NCI-H69 (cell line): ENCODE measurements around the gene FBXO39.
A peak's percentile ranks its signal among the peaks of the same experiment; 100 is the strongest.
"Not testable (repeated sequence)": the region's sequence is repeated elsewhere in the genome, so short reads cannot be mapped to it uniquely, and the experiment has no call there.

Experiments
- DNase-seq: peaks from one replicate; lab custom pipeline; 2025; lab: John Stamatoyannopoulos, UW

Gene FBXO39

DNA sequence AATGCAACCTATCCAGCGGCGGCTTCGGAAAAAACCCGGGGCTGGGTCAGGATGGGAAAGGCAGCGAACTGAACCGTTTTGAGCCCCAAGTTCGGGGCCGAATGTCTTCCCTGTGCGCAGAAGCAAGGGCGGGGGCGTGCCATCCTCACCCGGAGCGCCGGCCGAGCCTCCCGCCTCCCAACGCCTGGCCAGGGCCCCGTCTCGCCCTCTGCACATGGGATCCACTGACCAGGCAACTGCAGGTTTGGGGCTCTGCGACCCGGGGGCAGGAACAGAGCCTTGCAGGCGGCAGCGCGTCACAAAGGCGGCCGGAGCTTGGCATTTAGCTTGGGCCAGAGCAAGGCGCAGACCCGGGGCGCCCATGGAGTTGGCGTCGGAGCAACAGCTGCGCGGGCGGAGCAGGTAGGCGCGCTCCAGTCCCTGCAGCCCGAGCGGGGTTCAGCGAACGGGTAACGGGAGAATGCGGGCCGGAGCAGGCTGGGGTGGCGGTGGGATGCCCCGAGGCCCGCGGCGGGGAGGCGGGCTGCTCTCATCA, at the start of gene FBXO39:
Gene FBXO39, plus strand, starts transcription at position 345 of the 535 bp plus-strand sequence. CDS start 3,654 bp downstream, outside the sequence.
- DNase-seq = no peak

DNA sequence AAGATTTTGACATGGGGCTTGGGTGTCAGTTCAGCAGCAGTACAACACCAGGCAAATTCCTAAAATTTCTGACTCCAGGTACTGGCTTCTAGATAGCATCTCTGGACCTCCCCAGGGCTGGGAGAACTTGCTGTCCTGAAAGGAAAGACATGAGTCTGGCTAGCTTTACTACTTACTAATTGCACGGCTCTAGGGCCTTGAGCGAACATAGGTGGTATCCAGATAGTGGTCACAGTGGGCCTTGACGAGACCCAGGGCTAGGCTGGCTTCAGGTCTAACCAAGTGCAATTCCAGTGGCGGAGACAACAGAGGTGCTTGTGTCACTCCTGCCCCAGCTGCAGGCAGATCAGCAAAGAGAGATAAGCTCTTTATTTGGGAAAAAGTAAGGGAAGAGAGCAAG, 46.5 kb upstream of the FBXO39 start:
- no peak for DNase-seq

DNA sequence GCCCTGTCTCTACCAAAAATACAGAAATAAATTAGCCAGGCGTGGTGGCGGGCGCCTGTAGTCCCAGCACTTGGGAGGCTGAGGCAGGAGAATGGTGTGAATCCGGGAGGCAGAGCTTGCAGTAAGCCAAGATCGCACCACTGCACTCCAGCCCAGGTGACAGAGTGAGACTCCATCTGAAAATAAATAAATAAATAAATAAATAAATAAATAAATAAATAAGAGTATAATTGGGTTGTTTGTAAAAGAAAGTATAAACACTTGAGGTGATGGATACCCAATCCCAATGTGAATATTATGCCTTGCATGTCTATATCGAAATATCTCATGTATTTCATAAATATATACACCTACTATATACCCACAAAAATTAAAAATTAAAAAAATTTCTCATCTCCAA, 29.4 kb upstream of the FBXO39 start:
- not testable (repeated sequence) for DNase-seq

- DNase-seq = no peak
Measured at GRCh38 chr17:6748617-6749016, 27.4 kb upstream of the FBXO39 start.

GRCh38 chr17:6749519-6749918, 26.5 kb upstream of the FBXO39 start:
- DNase-seq = peak; percentile 2

DNA sequence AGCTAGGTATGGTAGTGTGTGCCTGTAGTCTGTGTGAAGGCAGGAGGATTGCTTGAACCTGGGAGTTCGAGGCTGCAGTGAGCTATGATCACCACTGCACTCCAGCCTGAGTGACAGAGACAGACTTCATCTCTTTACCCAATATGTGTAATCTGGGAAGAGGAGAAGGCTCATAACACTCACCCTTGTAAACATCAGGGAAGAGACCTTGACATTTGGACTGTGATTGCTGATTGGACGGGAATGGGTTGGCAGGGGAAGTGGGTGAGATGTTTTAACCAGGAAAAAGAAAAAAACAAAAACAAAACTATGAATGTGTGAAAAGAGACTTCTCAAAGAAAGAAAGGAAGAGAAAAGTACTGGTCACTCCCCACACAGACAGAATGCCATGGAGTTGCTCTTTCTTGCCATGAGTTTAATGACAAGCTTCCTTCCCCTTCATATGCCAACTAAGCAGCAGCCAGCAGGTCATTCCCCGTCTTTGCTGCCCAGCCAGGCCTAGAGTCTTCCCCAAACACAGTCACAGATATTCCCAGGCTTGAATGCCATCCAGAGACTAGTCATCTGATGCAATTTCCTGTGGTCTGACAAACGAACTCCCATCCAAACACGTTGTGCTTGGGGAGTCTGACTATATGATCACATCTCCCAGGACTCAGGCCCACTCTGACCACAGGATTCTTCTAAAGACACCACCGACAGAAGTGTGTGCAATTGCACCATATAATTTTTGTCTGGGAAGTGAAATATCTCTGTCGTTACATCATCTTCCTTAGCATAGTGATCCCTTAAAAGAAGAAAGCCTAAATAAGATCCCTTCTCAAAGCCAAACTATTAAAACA, 23.7 kb upstream of the FBXO39 start:
- no peak for DNase-seq

DNA sequence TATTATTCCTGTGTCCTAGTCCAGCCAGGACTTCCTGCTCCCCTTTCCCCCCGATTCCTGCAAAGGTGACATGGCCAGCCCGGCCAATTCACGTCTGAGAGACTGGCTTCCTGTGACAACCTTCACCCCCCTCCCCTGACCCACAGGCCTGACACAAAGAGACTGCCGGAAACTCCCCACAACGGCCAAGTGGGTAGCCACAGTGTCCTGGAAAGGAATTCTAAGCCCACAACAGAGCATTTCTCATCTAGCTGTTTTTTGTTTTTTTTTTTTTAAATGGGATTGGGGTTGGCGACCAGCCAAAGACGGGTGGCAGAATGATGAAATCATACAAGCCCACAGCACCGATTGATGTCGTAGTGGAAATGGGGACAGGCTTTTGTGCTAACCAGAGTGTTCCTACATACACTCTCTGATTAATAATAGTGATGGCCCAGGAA, 23.0 kb upstream of the FBXO39 start:
- DNase-seq = no peak

DNA sequence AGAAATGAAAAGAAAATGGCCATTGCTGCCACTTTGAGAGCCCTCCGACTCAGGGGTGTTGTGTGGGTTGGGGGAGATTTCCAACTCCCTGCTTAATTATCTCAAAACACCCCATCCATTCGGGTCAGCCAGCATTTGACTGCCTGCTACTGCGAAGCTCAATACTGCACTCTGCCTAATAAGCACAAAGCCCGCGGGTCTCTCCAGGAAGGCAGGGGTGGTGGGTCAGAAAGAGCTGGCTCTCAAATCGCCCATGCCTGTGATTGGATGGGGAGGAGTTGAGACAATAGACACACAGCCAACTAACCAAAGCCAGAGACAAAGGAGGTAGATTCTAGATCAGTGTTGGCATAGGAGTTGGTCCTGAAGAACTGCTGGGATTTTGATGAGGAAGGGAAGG, 22.5 kb upstream of the FBXO39 start:
- no peak for DNase-seq

DNA sequence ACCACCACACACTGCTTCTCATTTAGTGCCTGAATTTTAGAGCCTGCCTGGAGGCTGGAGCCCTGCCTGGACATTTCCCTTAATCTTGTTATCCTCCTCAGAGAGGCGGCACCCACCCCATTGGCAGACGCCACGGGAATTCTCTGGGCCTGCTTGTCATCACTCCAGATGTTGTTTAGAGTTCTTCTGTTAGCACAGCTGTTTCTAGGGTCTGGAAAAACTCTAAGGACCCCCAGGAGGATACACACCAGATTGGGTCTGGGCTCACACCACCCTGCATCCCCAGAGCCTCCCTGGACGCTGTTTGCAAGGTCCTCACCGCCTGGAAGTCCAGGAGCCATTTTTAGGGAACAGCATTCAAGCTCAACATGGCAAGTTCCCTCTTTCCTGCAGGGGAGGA, 20.7 kb upstream of the FBXO39 start:
- no peak for DNase-seq

DNA sequence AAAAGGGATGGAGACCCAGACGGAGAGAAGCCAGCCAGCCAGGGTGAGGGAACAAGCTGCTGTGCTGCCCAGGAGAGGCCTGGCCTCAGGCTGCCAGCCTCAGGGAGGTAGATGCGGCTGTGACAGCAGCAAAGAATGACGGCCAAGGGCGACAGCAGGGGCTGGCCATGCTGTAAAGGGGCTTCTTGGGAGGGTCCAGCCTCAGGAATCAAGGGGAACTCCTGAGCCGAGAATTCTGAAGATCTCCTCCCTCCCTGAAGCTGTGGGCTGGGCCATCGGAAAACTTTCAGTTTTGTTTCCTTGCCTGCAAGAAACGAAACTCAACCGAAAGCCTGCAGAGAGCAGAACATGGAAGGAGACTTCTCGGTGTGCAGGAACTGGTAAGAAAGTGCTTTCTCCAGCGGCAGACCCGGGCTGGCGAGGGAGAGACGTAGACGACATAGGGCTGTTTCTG, 20.3 kb upstream of the FBXO39 start, which contains the start of gene XAF1:
Gene XAF1, plus strand, starts transcription at position 316 of the 454 bp plus-strand sequence. Its CDS starts 33 bp downstream, at position 349.
- DNase-seq = no peak

GRCh38 chr17:6756425-6757031, 19.5 kb upstream of the FBXO39 start:
- DNase-seq = no peak

DNA sequence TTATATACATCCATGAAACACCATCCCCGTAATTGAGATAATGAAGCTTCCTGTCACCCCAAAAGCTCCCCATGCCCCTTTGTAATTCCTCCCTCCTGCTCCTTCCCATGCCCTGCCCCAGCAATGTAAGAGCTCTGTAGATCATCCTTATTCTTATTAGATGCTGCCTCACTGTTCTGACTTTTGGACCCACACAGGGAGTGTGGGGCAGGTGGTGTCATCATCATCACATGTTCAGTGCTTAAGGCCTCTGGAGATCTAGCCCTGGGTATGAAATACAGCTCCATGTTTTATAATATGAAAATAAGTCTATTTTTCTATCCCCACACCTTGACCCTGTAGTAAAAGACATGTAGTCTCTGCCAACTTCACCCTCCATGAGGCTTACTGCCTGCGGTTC, 18.3 kb upstream of the FBXO39 start:
- DNase-seq = no peak

DNA sequence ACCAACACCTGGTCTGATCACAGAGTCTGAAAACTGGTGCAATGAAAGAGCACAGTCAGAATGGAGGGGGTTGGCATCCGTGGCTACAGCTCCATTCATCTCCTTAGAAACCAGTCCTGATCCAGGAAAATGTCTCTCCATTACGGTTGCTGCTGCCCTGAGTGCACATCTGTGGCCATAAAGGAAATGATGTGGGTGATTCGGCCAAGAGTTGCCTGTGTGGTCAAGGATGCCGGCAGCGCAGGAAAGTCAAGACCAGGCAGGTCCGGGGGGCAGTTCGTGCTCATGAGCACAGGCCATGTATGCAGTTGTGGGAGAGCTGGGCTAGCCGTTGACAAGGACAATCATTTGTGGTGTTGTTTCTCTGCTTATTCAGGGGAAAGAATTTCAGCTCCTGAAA, 14.2 kb upstream of the FBXO39 start:
- no peak for DNase-seq

GRCh38 chr17:6768447-6768846, 7.6 kb upstream of the FBXO39 start:
- no peak for DNase-seq

GRCh38 chr17:6772016-6772415, 4.0 kb upstream of the FBXO39 start:
- DNase-seq = no peak

GRCh38 chr17:6774906-6775305, 1.1 kb upstream of the FBXO39 start:
- not testable (repeated sequence) for DNase-seq

GRCh38 chr17:6779411-6779810, 3.4 kb downstream of the FBXO39 start:
- peak; percentile 1 for DNase-seq

DNA sequence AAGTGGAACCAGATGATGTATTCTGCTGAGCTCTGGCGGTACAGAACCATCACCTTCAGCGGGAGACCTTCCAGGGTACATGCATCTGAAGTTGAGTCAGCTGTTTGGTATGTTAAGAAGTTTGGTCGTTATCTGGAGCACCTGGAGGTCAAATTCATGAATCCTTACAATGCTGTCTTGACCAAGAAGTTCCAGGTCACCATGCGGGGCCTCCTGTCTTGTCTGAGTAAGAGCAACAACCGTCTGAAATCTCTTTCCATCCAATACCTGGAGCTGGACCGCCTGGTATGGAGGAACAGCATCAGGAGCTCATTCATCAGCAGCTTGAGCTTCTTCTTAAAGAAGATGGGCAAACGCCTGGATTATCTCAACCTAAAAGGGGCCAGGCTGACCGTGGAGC, 4.0 kb downstream of the FBXO39 start:
- no peak for DNase-seq

DNA sequence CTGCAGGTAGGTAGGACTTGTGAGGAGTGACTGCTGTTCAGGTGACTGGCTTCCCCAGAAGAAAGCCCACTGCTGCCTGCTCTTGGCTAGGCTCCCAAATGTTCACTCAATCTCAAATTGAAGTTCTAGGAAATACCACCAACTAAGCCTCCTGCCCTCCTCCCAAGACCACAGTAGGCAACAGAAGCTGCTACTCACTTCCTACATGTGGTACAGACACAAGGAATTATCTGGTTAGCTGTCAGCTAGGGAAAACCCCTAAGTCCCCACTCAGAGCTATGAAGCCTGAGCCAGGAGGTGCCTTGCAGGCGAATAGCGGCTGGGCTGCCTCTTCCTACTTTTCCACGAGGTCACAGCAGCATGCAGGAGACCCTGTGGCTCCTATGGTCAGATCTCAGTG, 4.9 kb downstream of the FBXO39 start:
- no peak for DNase-seq

DNA sequence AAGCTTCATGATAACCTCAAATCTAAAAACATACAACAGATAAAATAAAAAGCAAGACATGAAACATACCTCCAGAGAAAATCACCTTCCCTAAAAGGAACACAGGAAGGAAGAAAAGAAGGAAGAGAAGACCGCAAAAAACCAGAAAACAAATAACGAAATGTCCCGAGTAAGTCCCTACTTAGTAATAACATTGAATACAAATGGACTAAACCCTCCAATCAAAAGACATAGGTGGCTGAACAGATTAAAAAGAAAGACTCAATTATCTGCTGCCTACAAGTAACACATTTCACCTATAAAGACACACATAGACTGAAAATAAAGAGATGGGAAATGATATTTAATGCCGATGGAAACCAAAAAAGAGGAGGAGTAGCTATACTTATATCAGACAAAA, 6.2 kb downstream of the FBXO39 start:
- no peak for DNase-seq

DNA sequence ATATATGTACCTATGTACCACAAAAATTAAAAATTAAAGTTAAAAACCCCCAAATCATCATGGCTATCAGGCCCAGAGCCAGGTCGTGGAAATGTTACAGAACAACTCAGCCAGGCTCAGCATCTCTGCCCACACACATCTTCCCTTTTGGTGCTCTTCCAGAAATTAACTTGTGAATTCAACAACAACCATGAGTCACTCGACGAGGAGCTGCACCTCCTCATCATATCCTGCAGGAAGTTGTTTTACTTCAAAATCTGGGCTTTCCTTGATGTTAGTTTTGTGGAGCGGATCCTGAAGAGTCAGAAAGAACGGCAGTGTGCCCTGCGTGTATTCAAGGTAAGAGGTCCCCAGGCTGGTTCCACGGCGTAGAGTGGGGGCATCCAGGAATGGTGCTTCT, 10.6 kb downstream of the FBXO39 start:
- DNase-seq = no peak

GRCh38 chr17:6787081-6787693, 11.2 kb downstream of the FBXO39 start:
- DNase-seq = no peak

DNA sequence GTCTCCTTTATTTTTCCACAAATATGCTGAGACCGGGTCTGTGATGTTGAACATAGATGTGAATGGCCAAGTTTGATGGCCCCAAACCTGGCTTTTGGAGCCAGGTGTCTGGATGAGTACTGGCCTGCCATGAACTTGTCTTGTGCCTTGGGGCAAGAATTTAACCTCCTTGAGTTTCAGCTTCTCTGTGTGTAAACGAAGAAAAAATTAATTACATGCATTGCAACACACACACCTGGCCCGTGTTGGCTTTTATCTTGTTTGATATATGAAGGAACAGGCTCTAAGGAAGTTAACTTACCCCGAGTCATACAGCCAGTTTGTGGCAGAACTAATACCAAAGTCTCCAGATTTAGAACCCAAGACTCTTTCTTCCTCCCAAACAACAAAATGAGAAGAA, 13.1 kb downstream of the FBXO39 start:
- no peak for DNase-seq
